Measurements from ENCODE around the gene STK35.

Gene STK35

GRCh38 chr20:2101057-2101864, at the start of gene STK35:
Gene STK35, plus strand, starts transcription at chr20:2101827. Its CDS starts 55 bp downstream, at chr20:2101882.
- DNase-seq (ENCODE audit: low read depth), result no peak

GRCh38 chr20:2051946-2052345, 49.7 kb upstream of the STK35 start:
- DNase-seq (ENCODE audit: low read depth), result no peak

GRCh38 chr20:2052741-2053140, 48.9 kb upstream of the STK35 start:
- DNase-seq (ENCODE audit: low read depth), result no peak

DNA sequence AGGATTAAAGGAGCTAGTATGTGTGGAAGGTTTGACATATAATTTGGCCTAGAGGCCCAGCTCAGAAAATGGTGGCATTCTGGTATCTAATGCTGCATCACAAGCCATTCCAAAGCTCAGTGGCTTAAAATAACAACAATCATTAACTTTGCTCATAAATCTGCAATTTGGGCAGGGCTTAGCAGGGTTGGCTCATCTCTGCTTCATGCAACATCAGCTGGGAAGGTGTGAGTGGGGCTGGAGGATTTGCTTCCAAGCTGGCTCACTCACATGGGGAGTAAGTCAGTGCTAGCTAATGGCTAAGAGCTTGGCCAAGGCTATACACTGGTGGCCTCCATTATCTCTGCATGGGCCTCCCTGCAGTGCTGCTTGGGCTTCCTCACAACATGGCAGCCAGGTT, 48.0 kb upstream of the STK35 start:
- no peak for DNase-seq (ENCODE audit: low read depth)

DNA sequence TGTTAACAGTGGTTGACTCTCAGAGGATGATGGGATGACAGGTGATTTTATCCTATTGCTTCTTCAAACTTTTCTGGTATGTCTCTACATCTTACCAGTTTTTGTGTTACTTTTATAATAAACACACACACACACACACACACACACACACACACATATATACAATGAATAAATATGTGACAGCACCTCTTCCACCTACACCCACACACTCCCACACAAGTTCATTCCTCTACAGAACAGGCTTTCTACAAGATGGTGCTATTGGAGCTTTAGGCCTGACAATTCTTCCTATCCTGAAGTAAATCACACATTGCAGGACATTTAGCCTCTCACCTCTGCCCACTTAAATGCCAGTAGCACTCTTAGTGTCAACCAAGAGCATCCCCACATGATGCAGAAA, 46.7 kb upstream of the STK35 start:
- no peak for DNase-seq (ENCODE audit: low read depth)

DNA sequence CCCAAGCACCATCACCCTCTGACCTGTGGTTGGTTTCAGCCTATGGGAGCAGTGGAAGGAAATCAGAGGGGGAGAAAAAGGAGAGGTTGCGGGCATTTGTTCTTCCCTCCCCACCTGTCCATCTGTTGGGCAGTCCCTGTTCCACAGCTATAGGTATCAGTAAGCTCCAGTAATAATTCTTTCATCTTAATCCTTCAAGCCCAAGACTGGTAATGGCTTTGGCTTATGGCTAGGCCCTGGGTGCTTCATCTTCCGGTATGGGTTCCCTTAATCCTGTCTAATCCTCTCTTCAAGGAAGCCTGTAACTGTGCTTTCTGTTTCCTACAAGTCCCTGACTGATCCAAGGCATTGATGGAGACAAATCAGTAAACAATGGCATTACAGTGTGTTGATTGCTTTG, 42.2 kb upstream of the STK35 start:
- DNase-seq (ENCODE audit: low read depth), result no peak

DNA sequence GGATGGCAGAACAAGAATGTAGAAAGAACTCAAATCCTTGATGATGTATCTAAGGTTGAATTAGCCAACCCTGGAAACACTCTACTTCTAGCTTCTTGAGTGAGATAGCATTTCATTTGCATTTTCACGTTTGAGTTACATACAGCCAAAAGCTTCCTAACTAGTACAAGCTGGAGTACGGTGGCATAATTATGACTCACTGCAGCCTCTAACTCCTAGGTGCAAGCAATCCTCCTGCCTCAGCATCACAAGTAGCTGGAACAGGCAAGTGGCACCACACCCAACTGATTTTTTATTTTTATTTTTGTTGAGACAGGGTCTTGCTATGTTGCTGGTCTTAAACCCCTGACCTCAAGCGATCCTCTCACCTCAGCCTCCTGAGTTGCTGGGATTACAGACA, 36.5 kb upstream of the STK35 start:
- no peak for DNase-seq (ENCODE audit: low read depth)

DNA sequence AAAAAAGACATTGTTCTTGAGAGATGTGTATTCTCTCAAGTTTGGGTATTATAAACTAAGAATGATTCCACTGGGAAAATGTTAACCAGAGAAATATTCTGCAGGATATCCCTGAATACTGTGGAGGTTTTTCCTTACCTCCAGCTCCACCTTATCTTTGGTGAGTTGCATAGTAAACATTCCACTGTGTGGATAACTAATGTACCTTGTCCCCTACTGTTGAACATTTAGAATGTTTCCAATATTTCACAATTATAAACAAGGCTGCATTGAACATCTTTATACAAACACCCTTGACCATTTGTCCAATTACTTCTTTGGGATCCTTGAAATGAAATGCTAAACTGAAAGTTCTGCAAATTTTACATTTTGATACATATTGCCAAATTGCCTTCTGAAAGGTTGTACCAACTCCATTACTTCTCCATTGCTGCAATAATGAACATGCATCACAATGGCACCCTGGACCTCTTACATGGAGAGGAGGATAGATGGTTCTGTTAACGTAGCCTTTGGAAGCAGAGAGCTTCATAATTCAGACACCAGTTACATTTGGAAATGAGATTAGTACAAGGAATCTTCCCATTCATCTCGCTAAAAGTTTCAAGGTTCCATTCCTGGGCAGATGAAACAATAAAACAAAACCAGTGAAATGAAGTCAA, 35.0 kb upstream of the STK35 start:
- no peak for DNase-seq (ENCODE audit: low read depth)

DNA sequence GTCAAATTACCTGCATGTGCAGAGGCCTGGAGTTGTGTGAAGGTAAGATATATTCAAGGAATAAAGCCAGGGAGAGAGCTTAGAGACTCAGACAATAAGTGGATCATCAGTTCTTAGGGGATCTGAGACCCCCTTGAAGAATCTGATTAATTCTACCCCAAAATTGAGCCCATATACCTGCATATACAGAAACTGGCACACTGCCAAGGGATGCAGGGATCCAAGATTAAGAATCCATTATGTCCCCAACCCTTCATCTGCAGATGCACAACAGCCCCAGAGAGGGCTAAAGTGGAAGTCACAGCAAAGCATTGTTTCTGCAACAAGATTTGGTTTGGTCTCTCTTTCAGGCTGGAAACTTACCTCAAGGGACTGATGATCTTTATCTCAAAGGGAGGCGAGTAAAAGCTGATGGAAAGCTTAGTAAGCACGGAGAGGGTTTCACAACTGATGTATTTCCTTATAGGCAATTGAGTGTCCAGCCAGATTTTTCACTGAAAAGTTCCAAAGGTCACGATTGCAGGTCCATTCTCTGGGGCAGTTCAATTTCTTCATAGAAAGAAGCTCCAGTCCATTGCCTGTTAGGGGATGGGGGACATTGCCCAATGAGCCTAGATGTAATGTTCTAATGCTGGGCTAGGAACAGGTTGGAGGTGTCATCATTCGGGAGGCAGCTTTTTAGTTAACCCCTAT, 20.9 kb upstream of the STK35 start:
- no peak for DNase-seq (ENCODE audit: low read depth)

DNA sequence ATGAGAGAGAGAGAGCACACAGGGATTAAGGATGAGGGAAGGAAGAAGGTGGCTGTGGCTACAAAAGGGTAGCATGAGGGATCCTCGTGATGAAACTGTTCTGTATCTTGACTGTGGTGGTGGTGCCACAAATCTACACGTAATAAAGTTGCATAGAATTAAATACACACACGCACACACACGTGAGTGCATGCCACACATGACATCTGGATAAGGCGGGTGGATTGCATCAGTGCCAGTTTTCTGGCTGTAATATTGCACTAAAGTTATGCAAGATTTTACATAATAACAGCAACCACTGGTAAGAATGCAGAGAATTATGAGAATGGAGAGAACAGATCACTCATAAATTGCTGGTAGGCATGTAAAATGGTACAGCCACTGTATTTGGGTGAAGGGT, 16.9 kb upstream of the STK35 start:
- DNase-seq (ENCODE audit: low read depth), result no peak

- no peak for DNase-seq (ENCODE audit: low read depth)
Measured at GRCh38 chr20:2086177-2086979, 15.2 kb upstream of the STK35 start.

- DNase-seq (ENCODE audit: low read depth), result no peak
Measured at GRCh38 chr20:2086980-2087377, 14.6 kb upstream of the STK35 start.

- no peak for DNase-seq (ENCODE audit: low read depth)
Measured at GRCh38 chr20:2088891-2089290, 12.7 kb upstream of the STK35 start.

DNA sequence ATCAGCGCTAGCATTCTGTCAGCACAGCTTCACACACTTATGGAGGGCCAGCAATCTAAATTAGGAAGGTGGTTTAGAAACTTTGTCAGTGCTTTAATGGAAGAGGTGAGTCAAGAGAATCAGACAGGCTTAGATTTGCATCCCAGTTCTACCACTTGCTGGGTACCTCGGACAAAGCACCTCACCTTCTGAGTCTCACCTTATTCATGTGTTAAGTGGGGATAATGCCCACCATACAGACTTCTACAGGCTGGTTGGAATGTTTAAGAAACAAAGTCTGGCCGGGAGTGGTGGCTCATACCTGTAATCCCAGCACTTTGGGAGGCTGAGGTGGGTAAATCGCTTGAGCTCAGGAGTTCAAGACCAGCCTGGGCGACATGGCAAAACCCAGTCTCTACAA, 12.2 kb upstream of the STK35 start:
- DNase-seq (ENCODE audit: low read depth), result no peak

GRCh38 chr20:2093159-2093781, 8.4 kb upstream of the STK35 start:
- no peak for DNase-seq (ENCODE audit: low read depth)

DNA sequence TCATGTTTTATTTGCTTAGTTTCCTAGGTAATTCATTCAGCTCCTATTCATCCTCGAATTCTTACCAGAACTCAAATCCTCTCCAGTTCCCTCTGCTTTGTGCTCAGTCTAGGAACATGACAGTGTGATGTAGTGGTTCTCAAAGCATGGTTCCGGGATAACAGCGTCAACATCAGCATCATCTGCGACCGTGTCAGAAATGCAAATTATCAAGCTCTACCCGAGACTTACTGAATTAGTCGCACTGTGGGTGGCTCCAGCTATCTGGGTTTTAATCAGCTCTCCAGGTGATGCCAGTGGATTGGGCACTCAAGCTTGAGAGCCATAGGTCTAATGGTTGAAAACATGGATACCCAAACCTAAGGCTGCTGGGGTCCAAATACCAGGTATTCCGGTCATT, 7.7 kb upstream of the STK35 start:
- DNase-seq (ENCODE audit: low read depth), result no peak

DNA sequence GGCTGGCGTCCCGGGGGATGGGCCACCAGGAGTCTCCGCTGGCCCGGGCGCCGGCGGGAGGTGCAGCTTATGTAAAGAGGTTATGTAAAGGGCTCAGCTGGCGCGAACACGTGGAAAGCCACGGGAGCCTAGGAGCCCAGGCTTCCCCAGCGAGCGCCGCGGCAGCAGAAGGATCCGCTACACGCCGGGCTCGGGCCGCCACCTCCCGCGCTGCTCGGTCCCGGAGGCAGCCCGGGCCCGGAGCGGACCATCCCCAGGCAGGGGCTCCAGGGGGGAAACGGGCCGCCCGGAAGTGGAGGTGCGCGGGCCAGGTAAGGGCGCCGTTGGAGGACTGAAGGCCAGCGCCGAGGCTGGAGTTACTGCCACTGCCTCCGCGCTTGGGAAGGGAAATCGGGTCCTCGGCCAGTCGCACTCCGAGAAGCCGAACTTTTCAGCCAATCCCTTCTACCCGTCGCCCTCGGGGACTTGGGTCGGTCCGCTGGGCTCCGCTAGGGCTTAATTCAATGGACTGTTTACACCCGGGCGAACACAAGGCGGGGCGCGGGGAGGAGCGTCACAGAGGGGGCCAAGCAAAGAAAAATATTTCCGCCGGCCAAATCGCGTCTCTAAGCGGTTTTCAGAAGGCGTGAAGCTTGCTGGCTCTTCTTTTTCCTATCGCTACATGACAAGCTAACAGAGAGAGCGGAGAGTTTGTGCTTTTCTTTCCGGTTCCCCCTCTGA, 398 bp downstream of the STK35 start:
- peak; percentile 86 for DNase-seq (ENCODE audit: low read depth)

GRCh38 chr20:2102585-2103460, 1.2 kb downstream of the STK35 start:
- peak; percentile 80 for DNase-seq (ENCODE audit: low read depth)

DNA sequence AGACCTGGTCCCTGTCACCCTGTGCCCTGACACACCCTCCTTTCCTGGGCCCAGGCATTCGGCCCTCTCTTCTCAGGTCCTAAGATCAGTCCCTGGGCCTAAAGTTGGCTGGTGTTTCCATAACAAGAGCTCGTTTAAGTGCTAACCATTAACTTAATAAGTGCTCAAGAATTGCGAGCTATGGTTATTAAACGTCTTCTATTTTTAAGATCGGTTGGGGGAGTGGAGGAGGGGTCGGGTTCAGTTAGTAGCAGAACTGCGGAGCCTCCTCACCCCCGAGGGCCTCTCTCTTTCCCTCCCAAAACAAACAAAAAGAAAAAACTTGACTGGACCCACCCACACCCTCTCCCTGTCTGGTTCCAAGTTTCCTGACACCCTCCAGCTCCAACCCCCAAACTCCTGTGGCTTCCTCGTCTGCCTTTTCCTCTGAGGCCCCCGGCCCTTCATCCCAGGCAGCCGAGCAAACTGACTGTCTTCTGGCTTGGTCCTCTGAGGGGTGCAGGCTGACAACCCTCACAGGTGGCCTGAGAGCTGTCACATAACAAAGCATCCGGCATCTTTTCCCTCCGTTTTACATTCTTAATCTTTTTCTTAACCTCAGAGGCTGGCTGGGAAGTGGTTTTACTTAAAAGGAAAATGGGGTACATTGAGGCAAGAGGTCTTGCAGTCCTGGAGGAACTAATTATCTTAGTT, 2.0 kb downstream of the STK35 start:
- DNase-seq (ENCODE audit: low read depth), result no peak

GRCh38 chr20:2104236-2104635, 2.6 kb downstream of the STK35 start:
- DNase-seq (ENCODE audit: low read depth), result no peak
